Measurements from ENCODE around the gene UBL7. TPM values are rescaled to one million over a fixed set of nuclear protein-coding genes. Genes with fewer than 3 reads are reported as not detected.
"Not testable (repeated sequence)": the region's sequence is repeated elsewhere in the genome, so short reads cannot be mapped to it uniquely, and the experiment has no call there.

Gene UBL7
- polyA plus RNA-seq, 3 donors: 43.4 to 103 (median 95.1) TPM

- Histone ChIP-seq H3K9ac (ENCODE audit: insufficient read depth, low read length, poor library complexity, severe bottlenecking) (peak overlapping the region; percentile 71), H3K27me3 (ENCODE audit: control insufficient read depth in 2 of 2, insufficient read depth in 2 of 2, low read length in 2 of 2) (no peaks in the 10 kb centered on the region), H3K4me2 (replicated peaks; ENCODE audit: extremely low read depth, low read length, poor library complexity, severe bottlenecking) (peak overlapping the region; percentile 82), H3K4me1 (ENCODE audit: control insufficient read depth in 1 of 2, insufficient read depth in 2 of 2, low read length in 2 of 2) (peaks cover 18 to 27% of the 10 kb centered on the region in 2 donors), H3K9me3 (replicated peaks in 1 of 2; ENCODE audit: control insufficient read depth in 1 of 2, insufficient read depth in 1 of 2, low read length in 2 of 2) (no peaks in the 10 kb centered on the region), H2AFZ (ENCODE audit: insufficient read depth, low read depth, low read length, poor library complexity, severe bottlenecking) (peak overlapping the region; percentile 97), H3K27ac (ENCODE audit: low read depth in 1 of 2, low read length in 2 of 2) (peak overlapping the region in 1 of 2 donors; percentile 81), H3K36me3 (replicated peaks in 1 of 2; ENCODE audit: control insufficient read depth in 1 of 2, insufficient read depth in 2 of 2, low read length in 2 of 2) (peaks cover 18 to 31% of the 10 kb centered on the region in 2 donors), H4K20me1 (ENCODE audit: insufficient read depth, low read length) (no peaks in the 10 kb centered on the region), H3K4me3 (replicated peaks in 1 of 3; ENCODE audit: low read depth in 2 of 3, low read length in 3 of 3) (peak overlapping the region; percentile 63 to 93 (median 77)), H3K79me2 (ENCODE audit: insufficient read depth, low read length) (peaks cover 31% of the 10 kb centered on the region)
- peaks cover 25 to 33% of the 10 kb centered on the region in 2 donors for H3K36me3 Mint-ChIP-seq
- peaks cover 32% of the 10 kb centered on the region for H3K4me1 Mint-ChIP-seq
- TF ChIP-seq CTCF (IDR thresholded peaks at IDR 0.05): no peak
- DNase-seq: no peak
- intact Hi-C loops (cut with micrococcal nuclease): loop anchor here (2.0 to 10.0 kb wide), 4 partner anchors 81 to 157 kb away; partner anchors contain the start of genes ARID3B (in 2 of the 2) and CLK3 (in 2 of the 2)
- 40% methylated on average over 2 of the region's 2 CpGs for WGBS (ENCODE audit: insufficient coverage)
- peaks cover 0 to 2% (median 0%) of the 10 kb centered on the region in 3 donors for H3K27me3 Mint-ChIP-seq (ENCODE audit: low read depth in 3 of 3)
- H3K9me3 Mint-ChIP-seq: peaks cover 0 to 10% (median 4%) of the 10 kb centered on the region in 7 donors
- H3K4me3 Mint-ChIP-seq: peak overlapping the region; percentile 94 to 95
- H3K27ac Mint-ChIP-seq: peak overlapping the region; percentile 86 to 96 (median 93)
Measured at GRCh38 chr15:74460298-74460697, 662 bp downstream of the UBL7 start.

- peak overlapping the region; percentile 71 for H3K9ac ChIP-seq (ENCODE audit: insufficient read depth, low read length, poor library complexity, severe bottlenecking)
- peaks cover 22 to 36% of the 10 kb centered on the region in 2 donors for H3K36me3 ChIP-seq (replicated peaks in 1 of 2; ENCODE audit: control insufficient read depth in 1 of 2, insufficient read depth in 2 of 2, low read length in 2 of 2)
- H2AFZ ChIP-seq (ENCODE audit: insufficient read depth, low read depth, low read length, poor library complexity, severe bottlenecking); H3K27ac ChIP-seq (ENCODE audit: low read depth in 1 of 2, low read length in 2 of 2); H4K20me1 ChIP-seq (ENCODE audit: insufficient read depth, low read length); H3K4me3 Mint-ChIP-seq; DNase-seq; H3K27me3 Mint-ChIP-seq (ENCODE audit: low read depth in 3 of 3); H3K4me3 ChIP-seq (replicated peaks in 1 of 3; ENCODE audit: low read depth in 2 of 3, low read length in 3 of 3); H3K9me3 Mint-ChIP-seq; H3K9me3 ChIP-seq (replicated peaks in 1 of 2; ENCODE audit: control insufficient read depth in 1 of 2, insufficient read depth in 1 of 2, low read length in 2 of 2); H3K27me3 ChIP-seq (ENCODE audit: control insufficient read depth in 2 of 2, insufficient read depth in 2 of 2, low read length in 2 of 2): not testable (repeated sequence)
- peaks cover 31% of the 10 kb centered on the region for H3K79me2 ChIP-seq (ENCODE audit: insufficient read depth, low read length)
- peak overlapping the region in 2 of 7 donors; percentile 93 to 94 for H3K27ac Mint-ChIP-seq
- intact Hi-C loops (cut with micrococcal nuclease): loop anchor here (2.0 to 10.0 kb wide), 4 partner anchors 81 to 158 kb away; partner anchors contain the start of genes ARID3B (in 2 of the 2) and CLK3 (in 2 of the 2)
- H3K4me1 ChIP-seq (ENCODE audit: control insufficient read depth in 1 of 2, insufficient read depth in 2 of 2, low read length in 2 of 2): peaks cover 18 to 27% of the 10 kb centered on the region in 2 donors
- peaks cover 31% of the 10 kb centered on the region for H3K4me1 Mint-ChIP-seq
- 100% methylated on average over 1 of the region's 14 CpGs for WGBS (ENCODE audit: insufficient coverage)
- peak overlapping the region; percentile 82 for H3K4me2 ChIP-seq (replicated peaks; ENCODE audit: extremely low read depth, low read length, poor library complexity, severe bottlenecking)
- peaks cover 28 to 36% of the 10 kb centered on the region in 2 donors for H3K36me3 Mint-ChIP-seq
Measured at GRCh38 chr15:74459798-74460197, 1.2 kb downstream of the UBL7 start.
